HG02610 (cell line): Measurements from ENCODE around the gene NME1.
"Not testable (repeated sequence)": the region's sequence is repeated elsewhere in the genome, so short reads cannot be mapped to it uniquely, and the experiment has no call there.

ENCODE experiments used
- ATAC-seq: cut with Tn5 transposase; IDR thresholded peaks from one replicate; pipeline ENCODE4 v1.9.1; 2021; ENCODE audit warnings: mild to moderate bottlenecking, moderate library complexity; ENCODE audit not compliant: unreplicated experiment

NME1 gene

GRCh38 chr17:51144266-51145022 lies 8.9 kb upstream of the NME1 start:
- no peak for ATAC-seq

- no peak for ATAC-seq
Observed at GRCh38 chr17:51147650-51148049, 5.7 kb upstream of the NME1 start.

GRCh38 chr17:51149163-51149562 lies 4.2 kb upstream of the NME1 start:
- ATAC-seq: no peak

- no peak for ATAC-seq
Observed at GRCh38 chr17:51150932-51151331, 2.4 kb upstream of the NME1 start.

GRCh38 chr17:51152766-51153209 lies 571 bp upstream of the NME1 start:
- ATAC-seq: no peak

GRCh38 chr17:51154176-51154575 lies 817 bp downstream of the NME1 start:
- no peak for ATAC-seq

GRCh38 chr17:51155416-51155815 lies 2.1 kb downstream of the NME1 start:
- ATAC-seq: no peak

GRCh38 chr17:51159604-51160003 lies 6.2 kb downstream of the NME1 start:
- no peak for ATAC-seq

GRCh38 chr17:51161541-51161940 lies 8.2 kb downstream of the NME1 start:
- no peak for ATAC-seq

GRCh38 chr17:51164911-51165679 lies 11.7 kb downstream of the NME1 start:
- ATAC-seq: no peak

GRCh38 chr17:51165680-51166197 lies 12.4 kb downstream of the NME1 start:
- peak; percentile 1 for ATAC-seq

- ATAC-seq: peak; percentile 90
Observed at GRCh38 chr17:51166198-51166986, 13.0 kb downstream of the NME1 start, which contains the start of gene NME2. NME2 (plus strand) TSS chr17:51166411; CDS start chr17:51166831, 420 bp downstream.

GRCh38 chr17:51166987-51167931 lies 13.9 kb downstream of the NME1 start:
- ATAC-seq: peak; percentile 35

- ATAC-seq: no peak
Observed at GRCh38 chr17:51169340-51169739, 16.0 kb downstream of the NME1 start.

GRCh38 chr17:51170736-51171135 lies 17.4 kb downstream of the NME1 start:
- ATAC-seq: no peak

GRCh38 chr17:51172030-51172429 lies 18.7 kb downstream of the NME1 start:
- not testable (repeated sequence) for ATAC-seq

GRCh38 chr17:51180486-51180885 lies 27.1 kb downstream of the NME1 start:
- no peak for ATAC-seq

GRCh38 chr17:51184124-51184523 lies 30.8 kb downstream of the NME1 start:
- ATAC-seq: no peak

- no peak for ATAC-seq
Observed at GRCh38 chr17:51185763-51186332, 32.5 kb downstream of the NME1 start.
